HG03108 (cell line): Measurements from ENCODE around the gene IPO4.
"Not testable (repeated sequence)": the region's sequence is repeated elsewhere in the genome, so short reads cannot be mapped to it uniquely, and the experiment has no call there.

Experiments
- ATAC-seq: cut with Tn5 transposase; IDR thresholded peaks from one replicate; pipeline ENCODE4 v1.9.1; 2021; ENCODE audit warnings: moderate library complexity; ENCODE audit not compliant: unreplicated experiment

Gene IPO4

DNA sequence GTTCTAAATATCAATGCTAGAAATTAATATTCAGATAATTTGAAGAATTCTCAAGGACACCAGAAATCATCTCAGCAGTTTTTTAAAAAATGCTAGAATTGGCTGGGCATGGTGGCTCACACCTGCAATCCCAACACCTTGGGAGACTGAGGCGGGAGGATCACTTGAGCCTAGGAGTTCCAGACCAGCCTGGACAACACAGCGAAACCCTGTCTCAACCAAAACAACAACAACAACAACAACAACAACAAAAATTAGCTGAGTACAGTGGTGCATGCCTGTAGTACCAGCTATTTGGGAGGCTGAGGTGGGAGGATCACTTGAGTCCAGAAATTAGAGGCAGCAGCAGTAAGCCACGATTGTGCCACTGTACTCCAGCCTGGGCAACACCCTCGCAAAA is 30.5 kb upstream of the IPO4 start:
- no peak for ATAC-seq

DNA sequence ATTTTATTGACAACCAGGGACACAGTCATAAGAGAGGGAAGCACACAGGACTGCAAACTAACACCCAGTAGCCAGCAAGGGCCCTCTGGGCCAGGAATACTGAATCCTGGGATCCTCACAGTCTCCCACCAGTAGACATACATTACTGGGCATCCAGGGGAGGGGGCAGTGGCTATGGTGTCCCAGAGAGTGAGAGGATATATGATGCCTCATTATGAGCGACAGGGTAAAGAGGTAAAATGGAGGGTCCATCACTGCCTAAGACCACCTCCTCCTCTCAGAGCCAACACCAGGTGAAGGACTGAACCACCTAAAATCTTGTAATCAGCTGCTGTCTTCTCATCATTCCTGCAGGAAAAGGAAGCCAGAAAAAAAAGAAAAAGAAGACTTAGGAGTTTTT is 28.3 kb upstream of the IPO4 start:
- ATAC-seq: not testable (repeated sequence)

DNA sequence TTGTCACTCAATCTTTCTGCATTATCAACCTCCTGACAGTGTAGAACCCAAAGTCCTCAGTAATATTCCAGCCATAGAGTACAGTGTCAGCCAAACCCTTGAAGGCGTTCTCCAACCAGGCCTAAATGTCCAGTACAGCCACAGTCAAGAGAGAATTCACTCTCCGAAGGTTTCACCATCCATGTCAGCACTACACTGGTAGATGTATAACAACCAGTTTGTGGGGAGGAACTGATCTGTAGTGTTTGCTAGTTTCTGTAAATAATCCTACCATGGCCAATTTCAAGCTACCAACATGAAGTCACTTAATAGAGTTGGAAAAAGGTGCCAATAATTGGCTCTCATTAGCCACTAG is 27.7 kb upstream of the IPO4 start:
- ATAC-seq: no peak

DNA sequence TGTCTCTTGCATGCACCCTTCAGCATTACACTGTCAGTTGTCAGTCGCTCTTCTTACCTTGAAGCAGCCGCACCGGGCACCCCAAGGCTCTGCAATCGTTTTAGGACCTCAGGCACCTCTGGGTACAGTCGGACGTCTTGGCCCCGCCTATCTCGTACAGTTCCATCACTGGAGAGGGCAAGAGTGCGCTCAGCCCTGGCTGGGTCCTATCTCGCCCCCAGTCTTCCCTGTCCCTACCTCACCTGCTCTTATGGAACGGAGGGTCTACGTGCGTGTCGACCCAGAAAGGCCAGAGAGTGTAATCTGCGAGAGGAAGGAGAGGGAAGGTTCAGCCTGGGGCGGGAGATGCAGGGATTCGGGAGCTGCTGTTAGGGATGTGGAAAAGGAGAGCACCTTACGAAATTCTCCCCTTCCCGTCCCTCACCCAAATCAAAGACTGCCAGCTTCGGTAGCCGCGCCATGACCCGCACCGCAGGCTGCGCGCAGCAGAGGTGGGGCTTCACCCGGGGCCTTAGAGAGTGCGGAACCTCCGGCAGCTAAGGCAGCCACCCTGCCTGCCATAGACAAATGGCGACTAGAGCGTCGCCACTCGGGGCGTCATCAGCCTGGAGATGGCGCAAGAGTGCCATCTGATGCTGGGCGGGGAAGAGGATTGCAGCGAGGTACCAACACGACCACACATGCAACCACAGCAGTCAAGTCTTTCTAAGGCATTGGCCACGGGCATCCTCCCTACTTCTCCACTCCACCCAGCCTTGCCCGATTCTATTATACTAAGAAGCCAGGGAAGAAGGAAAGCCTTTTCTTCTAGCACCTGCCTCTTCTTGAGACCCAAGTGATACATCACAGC is 27.1 kb upstream of the IPO4 start, which contains the start of gene MDP1:
Gene MDP1, minus strand, starts transcription at position 572 of the 850 bp plus-strand sequence. Its CDS starts 111 bp downstream, at position 461.
- ATAC-seq: peak; percentile 62

DNA sequence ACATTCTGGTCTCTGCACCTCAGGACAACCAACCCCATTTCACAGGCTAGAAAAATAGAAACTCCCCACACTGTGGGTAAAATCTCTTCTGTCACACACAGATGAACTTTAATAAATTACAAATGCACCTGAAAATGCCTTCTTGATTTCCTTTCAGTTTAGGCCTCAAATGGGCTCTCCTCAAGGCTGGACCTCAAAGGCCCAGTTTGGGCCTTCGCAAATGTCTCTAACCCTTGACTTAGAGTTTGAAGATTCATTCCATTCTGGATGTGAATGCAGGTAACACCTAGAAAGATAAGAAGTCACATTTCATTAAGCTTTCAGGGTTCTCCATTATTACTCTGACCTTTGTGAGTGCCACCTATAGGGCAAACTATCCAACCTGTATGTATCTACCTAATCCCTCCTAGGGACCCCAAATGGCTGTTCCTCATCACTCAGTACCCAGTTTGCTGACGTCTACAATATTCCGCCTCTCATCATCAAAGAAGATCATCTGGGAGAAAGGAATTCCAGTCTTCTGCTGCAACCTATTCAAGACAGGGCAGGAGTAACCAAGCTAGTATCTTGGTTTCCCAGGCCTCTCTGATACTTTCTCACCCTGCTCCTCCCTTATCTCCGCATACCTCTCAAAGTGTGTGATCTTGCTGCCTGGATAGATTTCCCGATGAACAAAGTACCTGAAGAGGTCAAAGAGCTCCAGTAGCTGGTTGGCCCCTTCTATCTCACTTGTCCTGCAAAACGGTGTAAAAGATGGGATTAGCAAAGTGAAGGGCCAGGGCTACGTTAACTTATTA is 25.4 kb upstream of the IPO4 start:
- no peak for ATAC-seq

DNA sequence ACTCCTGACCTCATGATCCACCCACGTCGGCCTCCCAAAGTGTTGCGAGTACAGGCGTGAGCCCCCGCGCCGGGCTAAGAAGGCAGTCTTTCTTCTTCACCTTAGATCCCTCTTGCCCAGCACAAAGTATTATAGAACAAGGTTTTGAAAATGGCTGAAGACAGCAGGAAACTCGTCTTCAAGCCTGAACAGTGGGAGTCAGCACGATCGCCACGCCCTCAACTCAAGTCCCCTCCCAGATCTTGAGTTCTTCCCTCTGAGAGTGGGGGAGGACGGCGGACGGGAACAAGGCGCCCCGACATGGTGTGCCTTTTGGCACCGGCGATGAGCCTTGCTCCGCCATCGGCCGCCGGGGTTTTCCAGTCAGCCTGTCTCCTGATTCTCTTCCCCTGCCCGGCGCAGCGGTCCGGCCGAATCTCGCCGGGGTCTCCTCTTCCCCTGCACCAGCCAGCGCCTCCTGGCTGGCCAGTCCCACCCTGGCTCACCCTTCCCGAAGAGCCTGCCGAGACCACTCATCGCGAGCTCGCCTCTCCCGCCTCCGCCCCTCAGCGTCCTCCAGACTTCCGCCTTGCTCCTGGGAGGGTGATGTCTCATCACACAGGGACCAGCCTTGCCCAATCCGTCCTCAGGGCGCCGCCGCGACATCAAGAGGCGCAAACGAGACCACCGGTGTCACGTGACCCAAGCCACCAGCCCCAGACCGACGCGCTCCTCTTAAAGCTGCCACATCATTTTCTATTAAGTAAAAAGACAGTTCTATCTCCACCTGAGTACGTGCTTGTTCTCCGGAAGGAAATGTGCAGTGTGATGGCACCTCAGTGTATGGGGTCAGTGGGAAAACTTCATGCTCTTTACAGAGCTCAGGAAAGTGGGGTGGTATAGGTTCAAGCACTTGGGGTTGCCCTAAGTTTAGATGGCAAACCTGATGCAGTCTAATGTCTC is 24.6 kb upstream of the IPO4 start, which contains the start of gene CHMP4A:
Gene CHMP4A, minus strand, starts transcription at position 565 of the 942 bp plus-strand sequence. Its CDS starts 49 bp downstream, at position 516.
- peak; percentile 80 for ATAC-seq

DNA sequence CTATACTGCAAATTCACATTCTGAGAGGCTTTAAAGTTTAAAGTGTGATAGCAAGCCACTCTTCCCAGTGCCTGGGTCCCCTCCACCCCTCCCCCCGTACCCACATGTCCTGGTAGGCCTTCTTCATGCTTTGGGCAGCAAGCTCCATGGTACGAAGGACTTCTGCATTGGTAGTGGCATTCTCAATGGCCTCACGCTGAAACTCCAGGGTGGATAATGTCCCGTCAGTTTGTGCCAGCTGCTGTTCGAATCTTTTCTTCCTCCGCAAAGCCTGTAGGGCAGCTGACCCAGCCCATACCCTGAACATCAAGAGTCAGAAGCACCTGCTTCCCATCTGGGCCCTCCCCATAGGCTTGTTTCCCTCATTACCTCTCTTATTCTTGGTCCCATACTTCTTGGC is 22.7 kb upstream of the IPO4 start:
- ATAC-seq: no peak

DNA sequence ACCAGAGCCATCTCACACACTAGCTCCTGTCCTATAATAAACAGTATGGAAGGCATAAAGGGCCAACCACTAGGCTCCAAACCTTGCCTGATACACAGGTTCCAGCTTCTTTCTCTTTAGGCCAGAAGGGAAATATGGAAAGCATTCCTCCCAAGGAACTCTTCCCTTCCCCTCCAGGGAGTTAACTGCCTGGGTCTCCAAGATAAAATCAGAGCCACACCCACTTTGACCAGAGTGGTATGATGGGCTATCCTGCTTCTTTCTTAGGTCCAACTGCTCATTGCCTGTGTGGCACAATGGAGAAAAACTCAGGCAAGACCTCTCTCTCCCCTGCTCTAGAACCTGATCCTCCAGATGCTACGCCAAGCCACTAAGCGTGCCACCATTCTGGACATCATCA is 19.0 kb upstream of the IPO4 start:
- no peak for ATAC-seq

DNA sequence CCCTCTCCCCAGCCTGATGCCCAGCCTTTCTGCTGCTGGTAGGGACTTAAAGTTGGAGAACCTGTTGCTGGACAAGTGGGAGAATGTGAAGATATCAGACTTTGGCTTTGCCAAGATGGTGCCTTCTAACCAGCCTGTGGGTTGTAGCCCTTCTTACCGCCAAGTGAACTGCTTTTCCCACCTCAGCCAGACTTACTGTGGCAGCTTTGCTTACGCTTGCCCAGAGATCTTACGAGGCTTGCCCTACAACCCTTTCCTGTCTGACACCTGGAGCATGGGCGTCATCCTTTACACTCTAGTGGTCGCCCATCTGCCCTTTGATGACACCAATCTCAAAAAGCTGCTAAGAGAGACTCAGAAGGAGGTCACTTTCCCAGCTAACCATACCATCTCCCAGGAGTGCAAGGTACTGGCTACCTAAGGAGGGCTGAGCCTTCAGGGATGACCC is 18.5 kb upstream of the IPO4 start:
- no peak for ATAC-seq

DNA sequence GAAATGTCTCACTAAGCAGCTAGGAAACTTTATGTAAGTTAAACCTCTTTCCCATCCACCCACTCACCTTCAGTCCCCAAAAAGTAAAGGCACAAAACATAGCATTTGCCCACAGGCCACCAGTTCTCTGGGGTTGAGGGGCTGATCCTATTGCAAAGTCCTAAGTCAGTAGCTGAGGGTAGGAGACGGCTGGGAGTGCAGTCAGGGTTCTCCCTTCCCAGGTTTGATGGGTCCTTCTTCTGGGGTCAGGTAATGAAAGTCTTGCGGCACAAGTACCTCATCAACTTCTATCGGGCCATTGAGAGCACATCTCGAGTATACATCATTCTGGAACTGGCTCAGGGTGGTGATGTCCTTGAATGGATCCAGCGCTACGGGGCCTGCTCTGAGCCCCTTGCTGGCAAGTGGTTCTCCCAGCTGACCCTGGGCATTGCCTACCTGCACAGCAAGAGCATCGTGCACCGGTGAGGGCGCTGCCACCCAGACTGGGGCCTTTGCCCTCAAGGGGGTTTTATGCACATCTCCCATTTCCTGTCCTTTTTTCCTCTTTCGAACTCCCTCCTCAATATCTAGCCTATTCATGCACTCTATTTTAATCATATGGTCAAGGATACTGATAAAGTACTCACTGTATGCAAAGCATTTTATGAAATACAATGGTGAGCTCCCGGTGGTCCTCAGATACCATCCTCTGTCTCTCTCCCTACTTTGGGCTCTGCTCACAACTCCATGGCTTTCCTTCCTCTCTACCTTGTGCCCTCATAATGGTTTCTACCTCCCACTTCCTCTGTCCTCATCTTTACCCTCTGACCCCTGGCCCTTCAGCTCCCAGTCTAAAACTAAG is 17.9 kb upstream of the IPO4 start:
- no peak for ATAC-seq

DNA sequence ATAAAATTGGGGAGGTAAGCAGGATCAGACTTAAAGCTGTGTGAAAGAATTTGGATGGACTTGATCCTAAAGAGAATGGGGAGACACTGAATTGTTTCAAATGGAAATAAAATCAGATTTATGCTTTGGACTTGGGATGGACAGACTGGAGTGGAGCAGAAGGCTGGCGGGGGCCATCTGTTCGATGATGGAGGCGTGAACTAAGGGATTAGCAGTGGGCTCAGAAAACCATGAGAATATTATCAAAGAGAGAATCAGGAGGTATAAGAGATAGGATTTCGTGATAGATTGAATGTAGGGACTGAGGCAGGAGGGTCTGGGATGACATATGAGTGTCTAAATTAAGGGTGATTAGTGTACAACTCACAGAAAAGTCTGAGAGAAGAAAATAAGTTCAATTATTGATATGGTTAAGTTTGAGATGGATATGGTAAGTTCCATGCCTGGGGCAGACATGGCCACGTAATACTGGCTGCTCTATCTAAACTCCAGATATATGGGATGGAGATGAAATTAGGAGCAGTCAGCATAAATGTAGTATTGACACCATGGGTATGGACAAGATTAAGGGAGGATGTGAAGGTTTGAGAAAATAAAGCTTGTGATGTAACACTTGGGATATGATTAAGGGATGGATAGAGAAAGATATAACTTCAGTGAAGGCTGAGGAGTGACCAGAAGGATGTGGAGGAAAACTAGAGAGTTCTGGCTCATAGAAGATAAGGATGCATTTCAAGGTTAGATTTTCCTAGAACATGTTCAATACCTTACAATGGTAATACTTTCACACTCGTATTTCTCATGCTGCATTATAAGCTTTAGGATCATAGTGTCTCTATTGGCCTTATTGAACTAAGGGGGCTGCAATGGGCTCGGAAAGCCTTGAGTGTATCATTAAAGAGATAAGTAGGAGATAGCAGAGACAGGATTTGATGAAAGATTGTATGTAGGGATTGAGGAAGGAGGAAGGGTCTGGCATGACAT is 15.8 kb upstream of the IPO4 start:
- no peak for ATAC-seq

DNA sequence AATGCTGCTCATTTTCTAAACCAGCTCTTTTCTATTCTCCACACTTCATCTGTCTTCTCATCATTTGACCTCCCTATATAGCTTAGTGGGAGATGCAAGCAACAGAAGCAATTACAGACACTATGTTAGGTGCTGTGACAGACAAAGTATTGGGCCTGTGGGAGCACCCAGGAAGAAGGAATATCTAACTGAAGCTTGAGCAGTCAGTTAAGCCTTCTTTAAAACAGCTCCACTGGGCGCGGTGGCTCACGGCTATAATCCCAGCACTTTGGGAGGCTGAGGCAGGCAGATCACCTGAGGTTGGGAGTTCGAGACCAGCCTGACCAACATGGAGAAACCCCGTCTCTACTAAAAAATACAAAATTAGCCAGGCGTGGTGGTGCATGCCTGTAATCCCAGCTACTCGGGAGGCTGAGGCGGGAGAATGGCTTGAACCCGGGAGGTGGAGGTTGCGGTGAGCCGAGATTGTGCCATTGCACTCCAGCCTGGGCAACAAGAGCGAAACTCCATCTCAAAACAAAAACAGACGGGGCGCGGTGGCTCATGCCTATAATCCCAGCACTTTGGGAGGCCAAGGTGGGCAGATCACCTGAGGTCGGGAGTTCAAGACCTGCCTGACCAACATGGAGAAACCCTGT is 14.8 kb upstream of the IPO4 start:
- ATAC-seq: not testable (repeated sequence)

DNA sequence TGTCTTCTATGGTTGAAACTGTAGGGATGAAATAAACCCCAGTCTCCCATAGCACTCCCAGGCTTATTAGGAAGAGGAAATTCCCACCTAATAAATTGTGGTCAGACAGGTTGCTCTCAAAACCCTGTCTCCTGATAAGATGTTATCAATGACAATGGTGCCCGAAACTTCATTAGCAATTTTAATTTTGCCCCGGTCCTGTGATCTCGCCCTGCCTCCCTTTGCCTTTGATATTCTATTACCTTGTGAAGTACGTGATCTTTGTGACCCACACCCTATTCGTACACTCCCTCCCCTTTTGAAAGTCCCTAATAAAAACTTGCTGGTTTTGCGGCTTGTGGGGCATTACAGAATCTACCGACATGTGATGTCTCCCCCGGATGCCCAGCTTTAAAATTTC is 13.9 kb upstream of the IPO4 start:
- ATAC-seq: not testable (repeated sequence)

DNA sequence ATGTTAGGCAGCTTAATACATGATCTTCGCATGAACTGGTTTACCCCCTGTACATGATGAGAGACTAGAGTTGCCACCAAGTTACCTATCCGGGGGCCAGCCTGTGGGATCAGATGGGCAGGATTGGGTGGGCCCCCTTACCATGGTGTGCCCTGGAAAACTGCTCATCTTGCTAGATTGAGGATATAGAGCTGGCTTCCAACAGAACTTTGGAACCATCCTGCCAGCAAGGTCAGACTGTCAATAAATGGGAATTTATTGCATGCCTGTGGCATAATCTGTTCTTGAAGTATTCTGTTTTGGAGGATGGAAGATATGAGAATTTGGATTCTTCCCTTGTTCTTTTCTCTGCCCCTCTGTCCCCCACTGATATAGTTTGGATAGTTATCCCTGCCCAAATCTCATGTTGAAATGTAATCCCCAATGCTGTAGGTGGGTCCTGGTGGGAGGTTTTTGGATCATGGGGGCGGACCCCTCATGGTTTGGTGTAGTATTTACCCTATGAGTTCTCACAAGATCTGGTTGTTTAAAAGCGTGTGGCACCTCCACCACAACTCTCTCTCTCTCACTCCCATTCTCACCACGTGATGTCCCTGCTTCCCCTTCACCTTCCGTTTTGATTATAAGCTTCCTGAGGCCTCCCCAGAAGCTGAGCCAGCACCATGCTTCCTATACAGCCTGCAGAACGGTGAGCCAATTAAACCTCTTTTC is 10.4 kb upstream of the IPO4 start:
- ATAC-seq: no peak

DNA sequence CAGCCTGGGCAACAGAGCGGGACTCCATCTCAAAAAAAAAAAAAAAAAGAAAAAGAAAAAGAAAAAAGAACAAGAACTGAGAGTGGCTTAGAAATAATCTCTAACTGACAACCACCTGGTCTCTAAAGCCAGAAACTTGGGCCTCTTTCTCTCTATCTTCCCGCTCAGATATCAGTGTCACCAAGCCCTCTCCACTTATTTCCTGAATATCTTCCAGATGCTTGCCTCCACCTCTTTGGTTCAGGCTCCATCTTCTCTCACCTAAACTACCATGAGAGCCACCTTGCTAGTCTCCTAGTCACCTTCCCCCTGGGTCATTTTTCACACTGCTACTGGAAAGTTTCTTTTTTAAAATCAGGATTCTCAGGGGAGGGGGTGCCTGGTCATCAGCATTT is 8.4 kb upstream of the IPO4 start:
- ATAC-seq: no peak

DNA sequence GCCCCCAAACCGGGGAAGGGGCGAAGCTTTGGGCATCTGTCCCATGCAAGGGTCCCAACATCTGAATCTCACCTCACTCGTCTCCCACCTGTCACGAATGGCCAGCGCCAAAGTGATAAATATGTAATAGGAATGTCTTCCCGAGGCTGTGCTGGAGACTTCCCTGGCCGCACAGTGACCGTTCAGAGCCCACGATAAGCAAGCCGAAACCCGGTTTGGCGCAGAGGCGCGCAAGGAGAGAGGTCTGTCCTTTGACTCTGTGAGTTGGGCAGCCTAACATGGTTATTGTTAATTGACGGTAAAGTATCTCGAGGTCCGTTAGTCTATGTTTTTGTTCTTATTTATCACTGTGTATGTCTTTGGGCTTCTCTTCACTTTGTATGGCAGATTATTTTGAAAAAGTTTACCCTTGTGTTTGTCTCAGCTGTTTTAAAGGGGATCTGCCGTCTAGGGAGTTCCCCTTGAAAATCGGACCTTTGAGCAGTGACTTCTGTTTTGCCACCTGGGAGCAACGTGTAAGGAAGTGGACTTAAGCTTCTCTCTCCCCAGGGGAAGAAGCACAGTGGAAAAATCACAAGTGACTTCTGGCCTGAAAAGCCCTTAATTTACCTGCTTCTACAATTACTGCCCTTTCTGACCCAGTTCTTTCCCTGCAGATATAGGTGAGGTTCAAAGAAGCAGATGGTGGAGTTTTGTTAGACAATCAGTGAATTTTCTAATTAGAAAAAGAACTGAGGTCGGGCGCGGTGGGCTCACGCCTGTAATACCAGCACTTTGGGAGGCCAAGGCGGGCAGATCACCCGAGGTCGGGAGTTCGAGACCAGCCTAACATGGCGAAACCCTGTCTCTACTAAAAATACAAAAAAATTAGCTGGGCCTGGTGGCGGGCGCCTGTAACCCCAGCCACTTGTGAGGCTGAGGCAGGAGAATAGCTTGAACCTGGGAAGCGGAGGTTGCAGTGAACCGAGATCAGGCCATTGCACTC is 7.7 kb upstream of the IPO4 start:
- peak; percentile 27 for ATAC-seq
